Activated T-helper 2 cell treated with anti-CD3 and anti-CD28 coated beads, Interferon-gamma antibody, Interleukin-2, Interleukin-4, amounts not matched to agents 10 μg/mL and 5 μg/mL and 100 μg/mL, durations not matched to agents 14 hours and 24 hours and 36 hours (primary cell): Measurements from ENCODE around the gene WNT7A. TPM values are rescaled to one million over a fixed set of nuclear protein-coding genes. Genes with fewer than 3 reads are reported as not detected.

ENCODE experiments used
- DNase-seq: peaks from one replicate; pipeline ENCODE4 v3.0.0; 2021; ENCODE audit warnings: low spot score
- H3K27ac Mint-ChIP-seq: one replicate; pipeline ENCODE4 v1.8.0; 2021; ENCODE audit warnings: mixed read lengths
- H3K27me3 Mint-ChIP-seq: one replicate; pipeline ENCODE4 v1.8.0; 2021; ENCODE audit warnings: low read depth, mixed read lengths
- H3K36me3 Mint-ChIP-seq: one replicate; pipeline ENCODE4 v1.8.0; 2021; ENCODE audit warnings: low read depth, mixed read lengths
- H3K4me1 Mint-ChIP-seq: one replicate; pipeline ENCODE4 v1.8.0; 2021; ENCODE audit warnings: low read depth, mixed read lengths
- H3K4me3 Mint-ChIP-seq: one replicate; pipeline ENCODE4 v1.8.0; 2021; ENCODE audit warnings: low read depth, mild to moderate bottlenecking, moderate library complexity, mixed read lengths
- H3K9me3 Mint-ChIP-seq: one replicate; pipeline ENCODE4 v1.8.0; 2021; ENCODE audit warnings: mixed read lengths
- intact Hi-C: fragments of 100-400 bp; cut with micrococcal nuclease; formaldehyde crosslinking; loops from one replicate; pipeline ENCODE4 v1.15.1; 2023
- total RNA-seq: library from RNA; stranded (reverse); gene quantifications from 2 replicates; pipeline ENCODE4 v1.2.3, GENCODE V29; 2022

The WNT7A gene
- total RNA-seq, 1 donor from 2014 or later = not detected

- Mint-ChIP-seq H3K4me1 (no peaks in the 10 kb centered on the region), H3K36me3 (no peaks in the 10 kb centered on the region), H3K27me3 (no peaks in the 10 kb centered on the region), H3K27ac (no peak overlapping the region), H3K9me3 (peaks cover 2% of the 10 kb centered on the region), H3K4me3 (no peak overlapping the region)
- intact Hi-C loops = no loop called here
- DNase-seq = no peak
These were observed 55.2 kb downstream of the WNT7A start for GRCh38 chr3:13824521-13825310.

- no peaks in the 10 kb centered on the region for H3K36me3 Mint-ChIP-seq
- no peak overlapping the region for H3K4me3 Mint-ChIP-seq
- intact Hi-C loops = no loop called here
- H3K27ac Mint-ChIP-seq = no peak overlapping the region
- peaks cover 2% of the 10 kb centered on the region for H3K9me3 Mint-ChIP-seq
- DNase-seq = no peak
- H3K4me1 Mint-ChIP-seq = no peaks in the 10 kb centered on the region
- H3K27me3 Mint-ChIP-seq = no peaks in the 10 kb centered on the region
These were observed 56.2 kb downstream of the WNT7A start for GRCh38 chr3:13823692-13824091.

- Mint-ChIP-seq H3K27me3 (no peaks in the 10 kb centered on the region), H3K4me1 (no peaks in the 10 kb centered on the region), H3K27ac (no peak overlapping the region), H3K36me3 (no peaks in the 10 kb centered on the region), H3K9me3 (peaks cover 8% of the 10 kb centered on the region), H3K4me3 (no peak overlapping the region)
- intact Hi-C loops = no loop called here
- DNase-seq = no peak
These were observed 56.8 kb downstream of the WNT7A start for GRCh38 chr3:13822871-13823585.

- Mint-ChIP-seq H3K27me3 (no peaks in the 10 kb centered on the region), H3K4me1 (no peaks in the 10 kb centered on the region), H3K27ac (no peak overlapping the region), H3K9me3 (peaks cover 18% of the 10 kb centered on the region), H3K36me3 (no peaks in the 10 kb centered on the region), H3K4me3 (no peak overlapping the region)
- intact Hi-C loops = no loop called here
- DNase-seq = no peak
These were observed 57.8 kb downstream of the WNT7A start for GRCh38 chr3:13822042-13822441.

- DNase-seq = no peak
- H3K4me3 Mint-ChIP-seq = no peak overlapping the region
- peaks cover 27% of the 10 kb centered on the region for H3K9me3 Mint-ChIP-seq
- H3K27ac Mint-ChIP-seq = no peak overlapping the region
- intact Hi-C loops = no loop called here
- H3K36me3 Mint-ChIP-seq = no peaks in the 10 kb centered on the region
- no peaks in the 10 kb centered on the region for H3K27me3 Mint-ChIP-seq
- H3K4me1 Mint-ChIP-seq = no peaks in the 10 kb centered on the region
These were observed 58.7 kb downstream of the WNT7A start for GRCh38 chr3:13821126-13821525.

- Mint-ChIP-seq H3K27me3 (no peaks in the 10 kb centered on the region), H3K4me3 (no peak overlapping the region), H3K9me3 (peaks cover 36% of the 10 kb centered on the region), H3K27ac (no peak overlapping the region), H3K36me3 (peaks cover 5% of the 10 kb centered on the region), H3K4me1 (no peaks in the 10 kb centered on the region)
- intact Hi-C loops = no loop called here
- DNase-seq = no peak
These were observed 61.0 kb downstream of the WNT7A start for GRCh38 chr3:13818919-13819318.

GRCh38 chr3:13815088-13815683 lies 64.7 kb downstream of the WNT7A start:
- no peak for DNase-seq
- Mint-ChIP-seq H3K27ac (no peak overlapping the region), H3K36me3 (peaks cover 5% of the 10 kb centered on the region), H3K4me3 (no peak overlapping the region), H3K4me1 (no peaks in the 10 kb centered on the region), H3K9me3 (peaks cover 34% of the 10 kb centered on the region), H3K27me3 (no peaks in the 10 kb centered on the region)
- intact Hi-C loops = no loop called here

- no peaks in the 10 kb centered on the region for H3K4me1 Mint-ChIP-seq
- H3K9me3 Mint-ChIP-seq = peaks cover 24% of the 10 kb centered on the region
- DNase-seq = no peak
- no peak overlapping the region for H3K4me3 Mint-ChIP-seq
- H3K36me3 Mint-ChIP-seq = peaks cover 5% of the 10 kb centered on the region
- no peaks in the 10 kb centered on the region for H3K27me3 Mint-ChIP-seq
- intact Hi-C loops = no loop called here
- H3K27ac Mint-ChIP-seq = no peak overlapping the region
These were observed 67.8 kb downstream of the WNT7A start for GRCh38 chr3:13812034-13812471.

- intact Hi-C loops = no loop called here
- Mint-ChIP-seq H3K27me3 (no peaks in the 10 kb centered on the region), H3K9me3 (peaks cover 23% of the 10 kb centered on the region), H3K36me3 (peaks cover 5% of the 10 kb centered on the region), H3K4me3 (no peak overlapping the region), H3K27ac (no peak overlapping the region), H3K4me1 (no peaks in the 10 kb centered on the region)
- no peak for DNase-seq
These were observed 68.3 kb downstream of the WNT7A start for GRCh38 chr3:13811614-13812013.

GRCh38 chr3:13808550-13808949 lies 71.3 kb downstream of the WNT7A start:
- Mint-ChIP-seq H3K4me1 (no peaks in the 10 kb centered on the region), H3K36me3 (no peaks in the 10 kb centered on the region), H3K27ac (no peak overlapping the region), H3K9me3 (peaks cover 9% of the 10 kb centered on the region), H3K4me3 (no peak overlapping the region), H3K27me3 (no peaks in the 10 kb centered on the region)
- no peak for DNase-seq
- intact Hi-C loops = no loop called here

GRCh38 chr3:13801361-13802204 lies 78.3 kb downstream of the WNT7A start:
- Mint-ChIP-seq H3K4me1 (no peaks in the 10 kb centered on the region), H3K27me3 (no peaks in the 10 kb centered on the region), H3K27ac (no peak overlapping the region)

GRCh38 chr3:13800064-13800463 lies 79.8 kb downstream of the WNT7A start:
- no peak overlapping the region for H3K4me3 Mint-ChIP-seq
- no peak overlapping the region for H3K27ac Mint-ChIP-seq
- H3K36me3 Mint-ChIP-seq = no peaks in the 10 kb centered on the region
- no peak for DNase-seq
- no peaks in the 10 kb centered on the region for H3K9me3 Mint-ChIP-seq
- no peaks in the 10 kb centered on the region for H3K27me3 Mint-ChIP-seq
- H3K4me1 Mint-ChIP-seq = no peaks in the 10 kb centered on the region
- intact Hi-C loops = no loop called here

More at GRCh38 chr3:13801361-13802204, 78.3 kb downstream of the WNT7A start:
- intact Hi-C loops = no loop called here
- DNase-seq = no peak
- Mint-ChIP-seq H3K4me3 (no peak overlapping the region), H3K36me3 (no peaks in the 10 kb centered on the region), H3K9me3 (no peaks in the 10 kb centered on the region)
